Trophoblast cell (in vitro differentiated cells and primary cell): ENCODE measurements around the gene TSEN54.

Experiments
- DNase-seq, 2 donors: peaks; one replicate each; pipeline ENCODE4 v3.0.0-alpha.2; 2016
- H2AFZ ChIP-seq: 2 replicates; pipeline ENCODE4 v1.6.1; 2013; ENCODE audit warnings: low read length, moderate library complexity, mild to moderate bottlenecking; ENCODE audit not compliant: insufficient read depth, poor library complexity
- H2AK5ac ChIP-seq: 2 replicates; pipeline ENCODE4 v1.6.1; 2013; ENCODE audit warnings: mild to moderate bottlenecking, low read length
- H2BK120ac ChIP-seq: 2 replicates; pipeline ENCODE4 v1.6.1; 2013; ENCODE audit warnings: low read length, mild to moderate bottlenecking, moderate library complexity; ENCODE audit not compliant: insufficient read depth, poor library complexity
- H2BK12ac ChIP-seq: 2 replicates; pipeline ENCODE4 v1.6.1; 2013; ENCODE audit warnings: mild to moderate bottlenecking, low read length, moderate library complexity
- H2BK5ac ChIP-seq: 2 replicates; pipeline ENCODE4 v1.6.1; 2013; ENCODE audit warnings: low read length, low read depth, moderate library complexity, mild to moderate bottlenecking; ENCODE audit not compliant: poor library complexity
- H3K14ac ChIP-seq: 2 replicates; pipeline ENCODE4 v1.6.1; 2013; ENCODE audit warnings: mild to moderate bottlenecking, low read length
- H3K18ac ChIP-seq: 2 replicates; pipeline ENCODE4 v1.6.1; 2013; ENCODE audit warnings: mild to moderate bottlenecking, low read length
- H3K23ac ChIP-seq: 2 replicates; pipeline ENCODE4 v1.6.1; 2013; ENCODE audit warnings: low read length
- H3K27ac ChIP-seq: 2 replicates; pipeline ENCODE4 v1.5.1; 2013; ENCODE audit warnings: low read depth, mild to moderate bottlenecking, inconsistent platforms, low read length, moderate library complexity
- H3K27me3 ChIP-seq: 2 replicates; pipeline ENCODE4 v1.6.1; 2013; ENCODE audit warnings: inconsistent platforms, mild to moderate bottlenecking, low read length, moderate library complexity; ENCODE audit not compliant: insufficient read depth
- H3K36me3 ChIP-seq, 2 experiments: 1 replicate in 1 of 2; 2 replicates in 1 of 2; pipeline ENCODE4 v1.6.1; 2013; ENCODE audit warnings: low read length in 2 of 2, mild to moderate bottlenecking in 2 of 2, moderate library complexity in 1 of 2; ENCODE audit not compliant: insufficient read depth in 2 of 2, control insufficient read depth in 1 of 2
- H3K4ac ChIP-seq: 2 replicates; pipeline ENCODE4 v1.6.1; 2013; ENCODE audit warnings: low read depth, mild to moderate bottlenecking, low read length, moderate library complexity
- H3K4me1 ChIP-seq, 2 experiments: 1 replicate in 1 of 2; 2 replicates in 1 of 2; pipeline ENCODE4 v1.6.1; 2013; ENCODE audit warnings: low read length in 2 of 2, mild to moderate bottlenecking in 2 of 2, moderate library complexity in 1 of 2; ENCODE audit not compliant: insufficient read depth in 2 of 2, control insufficient read depth in 1 of 2
- H3K4me2 ChIP-seq: 2 replicates; pipeline ENCODE4 v1.6.1; 2013; ENCODE audit warnings: inconsistent platforms, mild to moderate bottlenecking, low read length, moderate library complexity
- H3K4me3 ChIP-seq: 2 replicates; pipeline ENCODE4 v1.5.1; 2013; ENCODE audit warnings: mild to moderate bottlenecking, low read depth, low read length, inconsistent platforms
- H3K79me1 ChIP-seq: one replicate; pipeline ENCODE4 v1.6.1; 2013; ENCODE audit warnings: low read length
- H3K79me2 ChIP-seq: 2 replicates; pipeline ENCODE4 v1.6.1; 2013; ENCODE audit warnings: low read length, mild to moderate bottlenecking; ENCODE audit not compliant: control insufficient read depth, insufficient read depth, poor library complexity
- H3K9ac ChIP-seq: 2 replicates; pipeline ENCODE4 v1.6.1; 2013; ENCODE audit warnings: mild to moderate bottlenecking, low read length
- H3K9me3 ChIP-seq: 2 replicates; pipeline ENCODE4 v1.6.1; 2013; ENCODE audit warnings: low read depth, mild to moderate bottlenecking, control low read depth, inconsistent platforms, low read length; ENCODE audit not compliant: insufficient read depth
- H4K12ac ChIP-seq: 2 replicates; pipeline ENCODE4 v1.6.1; 2013; ENCODE audit warnings: low read depth, mild to moderate bottlenecking, low read length, moderate library complexity
- H4K8ac ChIP-seq: 2 replicates; pipeline ENCODE4 v1.6.1; 2013; ENCODE audit warnings: low read depth, mild to moderate bottlenecking, low read length, moderate library complexity
- H4K91ac ChIP-seq: one replicate; pipeline ENCODE4 v1.6.1; 2013; ENCODE audit warnings: low read depth, mild to moderate bottlenecking, low read length, moderate library complexity
- WGBS: extraction: QIAGEN DNeasy Blood & Tissue Kit; methylation state at CpG from one replicate; pipeline ENCODE4 v1.1.7; 2013; ENCODE audit warnings: missing lambda C conversion rate; ENCODE audit not compliant: insufficient read length, insufficient coverage; ENCODE audit errors: extremely low coverage; 5-methylcytosine and 5-hydroxymethylcytosine counted together

The TSEN54 gene

DNA sequence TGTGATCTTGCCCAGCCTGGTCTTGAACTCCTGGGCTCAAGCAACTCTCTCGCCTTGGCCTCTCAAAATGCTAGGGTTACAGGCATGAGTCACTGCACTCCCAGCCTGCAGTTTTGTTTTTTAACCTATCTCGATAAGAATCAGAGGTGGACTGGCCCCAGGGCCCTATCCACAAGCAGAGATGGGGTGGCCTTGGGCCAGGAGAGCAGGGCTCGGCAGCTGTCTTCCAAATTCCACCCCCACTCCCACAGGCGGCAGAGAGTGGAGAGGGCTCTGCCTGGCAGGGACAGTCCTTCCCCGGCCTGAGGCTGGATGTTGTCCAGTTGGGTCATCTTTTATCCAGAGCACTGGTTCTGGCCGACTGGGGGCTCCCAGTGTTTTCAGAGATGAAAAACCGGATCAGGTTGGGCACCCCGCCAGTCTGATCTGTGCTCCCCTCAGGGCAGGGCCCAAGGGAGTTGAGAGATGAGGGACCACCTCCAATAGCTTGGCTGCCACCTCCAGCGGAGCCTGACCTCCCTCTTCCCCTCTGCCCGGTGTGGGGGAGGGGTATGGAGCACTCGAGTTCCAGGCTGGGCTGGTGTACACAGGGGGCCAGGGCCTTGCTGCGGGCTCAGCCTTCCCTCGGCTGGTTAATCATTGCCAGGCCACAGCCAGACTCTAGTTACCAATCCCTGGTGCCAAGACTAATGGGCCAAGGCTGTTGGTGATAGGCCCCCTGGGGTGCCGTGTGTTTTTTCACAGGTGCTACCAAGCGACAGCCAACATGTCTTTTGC lies 40.9 kb downstream of the TSEN54 start:
- no peak overlapping the region for H2AFZ ChIP-seq
- H3K9ac ChIP-seq, result no peak overlapping the region
- peaks cover 4 to 12% of the 10 kb centered on the region in 2 experiments for H3K36me3 ChIP-seq
- no peak overlapping the region for H3K23ac ChIP-seq
- H3K4me1 ChIP-seq, result peaks cover 25 to 31% of the 10 kb centered on the region in 2 experiments
- peak overlapping the region; percentile 5 for H2AK5ac ChIP-seq
- peak overlapping the region; percentile 36 for H4K8ac ChIP-seq
- no peaks in the 10 kb centered on the region for H3K9me3 ChIP-seq
- no peak overlapping the region for H3K4me3 ChIP-seq
- H3K79me1 ChIP-seq, result peaks cover 19% of the 10 kb centered on the region
- no peak overlapping the region for H4K12ac ChIP-seq
- H3K79me2 ChIP-seq, result no peaks in the 10 kb centered on the region
- H3K14ac ChIP-seq, result peak overlapping the region; percentile 3
- H2BK12ac ChIP-seq, result peak overlapping the region; percentile 32
- no peak overlapping the region for H3K4ac ChIP-seq
- H2BK120ac ChIP-seq, result no peak overlapping the region
- H4K91ac ChIP-seq, result peak overlapping the region; percentile 40
- H3K4me2 ChIP-seq, result no peak overlapping the region
- peak; percentile 52 to 56 for DNase-seq
- H2BK5ac ChIP-seq, result peak overlapping the region; percentile 26
- H3K18ac ChIP-seq, result peak overlapping the region; percentile 7
- H3K27ac ChIP-seq, result peak overlapping the region; percentile 14
- no peaks in the 10 kb centered on the region for H3K27me3 ChIP-seq
- WGBS, result no CpG with 5 or more reads among the region's 15 CpGs

DNA sequence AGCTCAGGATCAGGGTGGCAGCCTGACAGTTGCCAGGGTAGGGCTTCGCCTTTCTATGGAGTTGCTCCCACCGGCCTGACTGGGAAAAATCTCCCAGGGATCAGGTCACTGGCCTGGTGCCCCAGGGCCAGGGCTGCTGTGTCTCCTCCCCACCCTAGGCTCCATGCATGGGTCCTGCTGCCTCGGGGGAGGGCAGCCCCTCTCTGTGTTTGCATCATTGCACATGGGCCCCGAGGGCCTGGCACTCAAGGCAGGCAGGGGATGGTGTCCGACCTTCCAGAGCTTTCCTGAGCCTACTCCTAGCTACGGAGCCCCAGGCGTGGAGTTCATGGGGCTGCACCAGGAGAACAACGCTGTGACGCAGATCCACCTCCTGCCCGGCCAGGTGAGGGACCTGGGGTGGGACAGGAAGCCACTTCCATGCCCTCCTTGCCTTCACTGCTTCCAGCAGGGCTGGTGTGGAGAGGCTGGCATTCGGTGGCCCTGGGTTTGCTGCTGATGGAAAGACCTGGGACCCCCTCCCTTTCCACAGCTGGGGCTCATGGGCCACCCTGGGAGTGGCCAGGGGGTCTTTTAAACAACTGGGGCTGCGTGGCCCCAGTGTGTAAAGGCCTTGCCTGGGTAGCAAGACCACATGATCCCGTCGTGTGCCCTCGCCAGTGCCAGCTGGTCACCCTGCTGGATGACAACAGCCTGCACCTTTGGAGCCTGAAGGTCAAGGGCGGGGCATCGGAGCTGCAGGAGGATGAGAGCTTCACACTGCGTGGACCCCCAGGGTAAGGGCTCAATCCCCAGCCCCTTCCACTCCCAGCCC lies 41.7 kb downstream of the TSEN54 start:
- Histone ChIP-seq H2BK120ac (no peak overlapping the region), H3K9me3 (no peaks in the 10 kb centered on the region), H2AK5ac (peak overlapping the region; percentile 40), H4K12ac (no peak overlapping the region), H3K4me2 (no peak overlapping the region), H2AFZ (no peak overlapping the region), H3K79me2 (no peaks in the 10 kb centered on the region), H3K4me1 (peaks cover 23 to 26% of the 10 kb centered on the region in 2 experiments), H2BK5ac (no peak overlapping the region), H3K18ac (peak overlapping the region; percentile 38), H3K14ac (no peak overlapping the region), H2BK12ac (peak overlapping the region; percentile 38), H3K27me3 (no peaks in the 10 kb centered on the region), H3K79me1 (peaks cover 16% of the 10 kb centered on the region), H3K27ac (no peak overlapping the region), H3K9ac (no peak overlapping the region), H3K36me3 (peaks cover 9 to 13% of the 10 kb centered on the region in 2 experiments), H3K4ac (no peak overlapping the region), H4K91ac (peak overlapping the region; percentile 40), H3K4me3 (peak overlapping the region; percentile 37), H3K23ac (no peak overlapping the region), H4K8ac (no peak overlapping the region)
- DNase-seq, result no peak
- no CpG with 5 or more reads among the region's 18 CpGs for whole genome bisulfite sequencing

DNA sequence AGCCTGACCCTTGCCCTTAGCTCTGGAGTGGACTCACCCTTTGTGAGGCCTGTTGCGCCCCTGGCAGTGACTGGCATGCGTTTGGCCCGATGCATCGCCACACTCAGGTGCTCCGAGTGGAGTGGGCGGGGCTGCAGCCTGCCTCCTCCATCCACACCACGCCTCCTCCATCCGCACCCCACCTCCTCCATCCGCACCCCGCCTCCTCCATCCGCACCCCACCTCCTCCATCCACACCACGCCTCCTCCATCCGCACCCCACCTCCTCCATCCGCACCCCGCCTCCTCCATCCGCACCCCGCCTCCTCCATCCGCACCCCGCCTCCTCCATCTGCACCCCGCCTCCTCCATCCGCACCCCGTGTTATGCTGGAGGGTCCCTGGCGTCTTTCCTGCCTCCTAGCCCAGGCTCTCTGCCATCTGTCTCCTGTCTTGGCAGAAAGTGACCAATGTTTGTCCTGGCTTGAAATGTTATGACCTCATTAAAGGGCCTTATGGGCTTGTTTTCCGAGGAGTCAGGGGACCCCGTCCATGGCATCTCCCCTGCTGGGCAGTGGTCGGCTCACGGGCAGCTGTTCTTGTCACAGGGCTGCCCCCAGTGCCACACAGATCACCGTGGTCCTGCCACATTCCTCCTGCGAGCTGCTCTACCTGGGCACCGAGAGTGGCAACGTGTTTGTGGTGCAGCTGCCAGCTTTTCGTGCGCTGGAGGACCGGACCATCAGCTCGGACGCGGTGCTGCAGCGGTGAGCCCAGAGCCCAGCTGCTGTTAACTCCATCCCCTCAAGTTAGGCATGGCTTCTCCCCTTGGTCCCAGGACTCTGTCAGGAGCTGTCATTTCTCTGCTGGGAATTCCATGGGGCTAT lies 42.6 kb downstream of the TSEN54 start:
- DNase-seq, result no peak
- Histone ChIP-seq H2BK5ac (no peak overlapping the region), H3K23ac (no peak overlapping the region), H3K14ac (no peak overlapping the region), H3K79me1 (peaks cover 12% of the 10 kb centered on the region), H3K9me3 (no peaks in the 10 kb centered on the region), H3K36me3 (peaks cover 16 to 21% of the 10 kb centered on the region in 2 experiments), H2AFZ (no peak overlapping the region), H3K4me2 (no peak overlapping the region), H3K27me3 (no peaks in the 10 kb centered on the region), H3K79me2 (no peaks in the 10 kb centered on the region), H3K9ac (no peak overlapping the region), H3K18ac (no peak overlapping the region), H2AK5ac (no peak overlapping the region), H3K27ac (no peak overlapping the region), H3K4ac (no peak overlapping the region), H2BK12ac (no peak overlapping the region), H2BK120ac (no peak overlapping the region), H3K4me1 (peaks cover 17 to 21% of the 10 kb centered on the region in 2 experiments), H4K91ac (no peak overlapping the region), H4K8ac (no peak overlapping the region), H3K4me3 (no peak overlapping the region), H4K12ac (no peak overlapping the region)
- no CpG with 5 or more reads among the region's 38 CpGs for WGBS

DNA sequence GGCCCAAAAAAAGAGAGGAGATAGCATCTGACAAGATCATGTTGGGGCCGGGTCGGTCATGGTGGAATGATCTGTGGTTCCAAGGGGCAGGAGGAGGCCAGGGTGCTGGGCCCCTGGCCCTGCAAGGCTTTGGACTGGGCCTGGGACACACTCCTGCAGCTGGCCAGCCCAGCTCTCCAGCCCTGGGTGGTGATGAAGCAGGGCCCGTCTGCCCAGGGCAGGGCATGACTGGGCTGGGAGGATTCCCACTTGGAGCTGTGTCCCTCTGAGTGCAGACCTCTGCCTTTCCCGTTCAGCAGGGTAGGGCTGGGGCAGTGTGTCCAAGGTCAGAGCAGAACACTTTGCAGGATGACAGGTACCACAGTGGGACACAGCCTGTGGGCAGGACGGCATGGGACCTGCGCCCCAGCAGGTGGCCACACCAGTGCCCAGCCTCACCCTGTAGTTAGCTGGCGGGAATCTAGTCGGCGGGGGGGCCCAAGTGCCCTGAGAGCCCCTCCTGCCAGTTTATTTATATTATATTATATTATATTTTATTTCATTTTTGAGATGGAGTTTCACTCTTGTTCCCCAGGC lies 43.7 kb downstream of the TSEN54 start:
- WGBS, result no CpG with 5 or more reads among the region's 9 CpGs
- Histone ChIP-seq H2BK120ac (no peak overlapping the region), H3K4me2 (no peak overlapping the region)

More for the DNA sequence above, 43.7 kb downstream of the TSEN54 start:
- peaks cover 12% of the 10 kb centered on the region for H3K79me1 ChIP-seq
- H3K79me2 ChIP-seq, result no peaks in the 10 kb centered on the region
- peaks cover 22 to 27% of the 10 kb centered on the region in 2 experiments for H3K36me3 ChIP-seq
- no peak for DNase-seq
- H3K18ac ChIP-seq, result no peak overlapping the region
- H3K4me1 ChIP-seq, result peaks cover 20 to 22% of the 10 kb centered on the region in 2 experiments
- no peak overlapping the region for H4K8ac ChIP-seq
- no peak overlapping the region for H3K27ac ChIP-seq
- H2BK12ac ChIP-seq, result no peak overlapping the region
- no peak overlapping the region for H3K23ac ChIP-seq
- no peak overlapping the region for H4K12ac ChIP-seq
- no peak overlapping the region for H3K9ac ChIP-seq
- no peaks in the 10 kb centered on the region for H3K27me3 ChIP-seq
- no peak overlapping the region for H2AFZ ChIP-seq
- no peak overlapping the region for H2BK5ac ChIP-seq
- no peak overlapping the region for H3K14ac ChIP-seq
- no peak overlapping the region for H4K91ac ChIP-seq
- no peaks in the 10 kb centered on the region for H3K9me3 ChIP-seq
- H2AK5ac ChIP-seq, result no peak overlapping the region
- H3K4me3 ChIP-seq, result no peak overlapping the region
- no peak overlapping the region for H3K4ac ChIP-seq
